HG03571 (cell line): ENCODE results near the gene TMEM72.

Source experiments
- ATAC-seq: cut with Tn5 transposase; IDR thresholded peaks from one replicate; pipeline ENCODE4 v1.9.1; 2021; ENCODE audit not compliant: unreplicated experiment

TMEM72 gene

DNA sequence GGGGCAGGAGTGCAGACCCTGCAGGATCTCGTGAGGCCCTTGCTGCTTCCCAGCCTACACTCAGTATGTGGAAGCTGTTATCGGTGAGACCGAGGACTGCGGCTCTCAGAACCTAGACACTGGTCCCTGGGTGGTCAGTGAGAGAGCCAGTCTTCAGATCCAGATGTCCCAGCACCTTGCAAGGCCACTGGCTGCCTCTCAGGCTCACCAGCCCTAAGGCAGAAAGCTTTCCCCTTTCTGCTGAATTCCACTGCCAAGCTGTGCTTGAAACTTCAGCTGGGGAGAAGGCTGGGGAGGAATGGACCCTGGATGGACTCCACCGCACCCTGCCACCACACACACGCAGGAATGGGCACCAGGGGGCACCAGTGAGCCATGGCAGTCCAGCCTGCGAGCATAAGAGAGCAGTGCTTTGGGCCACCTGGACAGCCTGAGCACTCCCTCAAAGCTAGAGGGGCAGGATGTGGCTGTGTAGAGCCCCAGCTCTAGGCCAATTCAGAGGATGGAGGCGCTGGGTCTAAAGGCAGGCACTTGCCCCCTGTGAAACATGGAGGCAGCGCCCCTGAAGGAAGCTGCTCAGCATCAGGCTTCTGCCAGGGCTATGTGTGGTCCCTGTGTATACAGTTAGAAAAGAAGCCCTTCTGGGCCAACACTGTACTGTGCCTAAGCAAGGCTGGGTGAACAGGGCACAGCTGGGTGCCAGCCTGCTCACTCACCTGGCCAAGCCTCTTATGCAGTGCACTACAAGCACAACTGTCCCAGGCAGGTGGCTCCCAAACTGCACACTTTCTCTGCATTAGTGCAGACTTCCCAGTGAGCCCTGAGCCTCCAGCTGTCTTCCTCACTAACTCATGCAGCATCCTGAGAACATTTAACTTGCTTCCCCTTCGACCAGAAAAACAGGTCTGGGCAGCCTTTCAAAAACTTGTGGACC is 21.6 kb downstream of the TMEM72 start:
- peak; percentile 96 for ATAC-seq

DNA sequence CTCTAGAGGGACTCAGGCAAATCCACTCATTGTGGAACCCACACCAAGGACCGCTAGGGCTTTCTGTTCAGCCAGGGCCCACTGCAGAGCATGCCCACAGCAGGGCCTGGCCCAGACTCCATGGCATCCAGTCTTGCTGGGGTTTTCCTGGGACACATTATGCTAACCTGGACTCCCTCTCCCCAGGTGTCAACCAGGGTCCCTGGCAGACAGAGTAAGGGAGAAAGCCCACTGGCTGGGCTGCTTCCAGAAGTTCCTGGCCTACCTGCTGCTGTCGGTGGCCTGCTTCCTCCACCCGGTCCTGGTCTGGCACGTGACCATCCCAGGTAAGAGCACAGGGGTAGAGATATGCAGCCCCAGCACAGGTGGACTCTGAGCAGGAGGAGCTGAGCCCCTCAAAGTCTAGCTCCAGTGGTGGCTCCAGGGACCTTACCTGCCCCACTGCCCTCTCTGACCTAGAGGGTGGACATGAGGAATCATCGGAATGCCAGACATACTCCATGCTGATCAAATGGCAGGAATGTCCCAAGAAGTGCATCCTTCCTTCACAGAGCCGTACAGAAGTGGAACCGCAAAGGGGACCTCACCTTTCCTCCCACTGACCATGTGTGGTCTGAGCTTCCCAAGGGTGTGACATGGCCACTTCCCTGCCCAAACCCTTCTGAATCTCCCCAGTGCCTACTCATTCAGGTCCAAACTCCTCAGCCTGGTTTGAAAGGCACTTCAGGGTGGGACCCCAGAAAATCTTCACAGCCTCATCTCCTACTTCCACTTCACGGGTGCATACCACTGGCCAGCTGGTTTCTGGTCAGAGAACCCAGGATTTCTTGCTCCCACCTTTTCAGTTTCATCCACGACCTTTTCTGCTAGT is 22.5 kb downstream of the TMEM72 start:
- no peak for ATAC-seq

DNA sequence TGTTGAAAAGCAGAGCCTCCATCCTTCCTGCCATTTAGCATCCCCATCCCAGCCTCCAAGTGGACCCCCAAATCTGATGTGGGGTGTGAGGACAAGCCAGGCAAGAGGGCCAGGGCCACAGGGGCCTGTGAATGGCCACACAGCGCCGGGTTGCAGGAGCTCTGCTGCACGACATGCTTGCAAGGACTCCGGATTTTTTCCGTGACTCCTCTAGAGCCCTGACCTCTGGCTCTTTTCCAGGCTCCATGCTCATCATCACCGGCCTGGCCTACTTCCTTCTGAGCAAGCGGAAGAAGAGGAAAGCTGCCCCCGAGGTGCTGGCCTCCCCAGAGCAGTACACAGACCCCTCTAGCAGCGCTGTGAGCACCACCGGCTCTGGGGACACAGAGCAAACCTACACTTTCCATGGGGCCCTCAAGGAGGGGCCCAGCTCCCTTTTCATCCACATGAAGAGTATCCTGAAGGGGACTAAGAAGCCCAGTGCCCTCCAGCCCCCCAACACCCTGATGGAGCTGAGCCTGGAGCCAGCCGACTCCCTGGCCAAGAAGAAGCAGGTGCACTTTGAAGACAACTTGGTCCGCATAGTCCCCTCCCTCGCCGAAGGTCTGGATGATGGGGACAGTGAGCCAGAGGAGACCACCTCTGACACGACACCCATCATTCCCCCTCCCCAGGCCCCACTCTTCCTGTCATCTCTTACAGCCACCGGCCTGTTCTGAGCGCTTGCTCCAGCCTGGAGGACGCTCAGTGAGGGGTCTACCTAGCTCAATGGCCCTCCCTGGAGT is 23.5 kb downstream of the TMEM72 start:
- no peak for ATAC-seq

DNA sequence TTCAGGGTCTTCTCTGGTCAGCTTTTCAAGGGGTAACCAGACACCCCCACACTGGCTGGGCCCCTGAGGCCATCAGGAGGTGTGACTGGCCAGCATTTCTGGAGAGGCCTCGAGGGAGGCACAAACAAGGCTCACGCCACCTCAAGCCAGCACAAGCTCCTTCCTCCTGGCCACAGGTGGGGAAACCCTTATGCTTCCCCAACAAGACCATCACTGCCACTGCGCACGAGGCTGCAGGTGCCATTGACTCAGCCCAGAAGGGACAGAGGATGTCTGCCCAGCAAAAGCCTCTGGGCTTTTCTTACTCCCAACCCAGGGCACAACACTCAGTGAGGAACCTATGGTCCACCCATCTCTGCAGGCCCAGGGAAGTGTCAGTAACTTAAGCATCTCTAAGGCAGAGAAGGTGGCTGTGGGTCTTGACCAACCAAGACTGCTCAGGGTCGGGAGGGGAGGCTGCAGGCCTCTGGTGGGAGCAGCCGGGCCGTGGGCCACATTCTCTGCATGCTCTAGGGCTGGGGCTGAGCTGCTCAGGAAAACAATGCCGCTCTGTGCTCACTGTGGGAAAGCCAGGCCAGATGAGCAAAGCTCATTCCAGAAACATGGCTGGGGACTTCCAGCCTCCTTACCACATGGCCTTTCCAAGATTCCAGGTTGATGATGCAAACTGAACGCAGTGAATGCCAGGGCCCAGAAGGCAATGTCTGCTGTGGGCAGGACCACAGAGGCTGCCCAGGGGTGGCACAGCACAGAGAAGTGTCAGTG is 24.2 kb downstream of the TMEM72 start:
- no peak for ATAC-seq

DNA sequence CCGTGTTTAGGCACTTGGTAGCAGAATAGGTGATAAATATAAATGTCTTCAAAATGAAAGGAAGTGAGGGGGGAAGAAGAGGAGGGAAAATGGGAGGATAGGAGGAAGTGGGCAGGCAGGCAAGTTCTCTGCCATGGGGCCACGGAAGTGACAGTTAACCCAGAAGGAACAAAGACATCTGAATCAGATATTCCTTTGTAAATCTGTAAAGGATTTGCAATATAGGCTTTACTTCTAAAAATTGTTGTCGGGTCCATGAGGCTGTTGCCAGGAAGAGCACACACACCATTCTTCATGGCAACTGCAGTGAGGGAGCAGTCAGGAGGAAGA is 24.8 kb downstream of the TMEM72 start:
- no peak for ATAC-seq

DNA sequence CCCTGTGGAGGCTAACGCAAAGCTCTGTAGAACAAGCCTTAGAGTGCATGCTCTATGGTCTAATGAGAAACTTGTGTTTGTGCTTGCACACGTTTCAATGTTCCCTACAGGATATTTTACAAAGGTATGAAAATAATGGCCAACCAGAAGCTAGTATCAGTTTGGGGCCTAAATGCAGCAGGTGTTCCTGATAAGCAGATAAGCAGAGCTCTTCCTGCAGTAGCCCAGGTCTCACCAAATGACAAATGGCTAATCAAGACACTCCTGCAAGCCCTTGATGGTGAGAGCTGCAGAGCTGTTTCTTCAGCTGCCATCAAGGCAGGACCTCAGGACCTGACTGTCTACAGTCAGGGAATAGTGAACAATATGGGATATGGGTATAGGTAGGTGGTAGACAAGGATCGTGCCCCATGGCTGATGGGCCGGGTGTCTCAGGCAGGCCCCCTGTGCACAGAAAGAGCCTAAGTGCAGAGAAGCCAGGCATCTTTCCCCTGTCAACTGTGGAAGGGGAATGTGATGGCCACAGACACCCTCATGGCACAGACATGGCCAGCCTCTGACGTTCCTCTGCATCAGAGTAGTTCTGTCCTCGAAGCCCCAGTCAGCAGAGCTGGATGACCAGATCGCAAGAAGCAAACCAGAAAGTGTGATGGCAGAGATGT is 25.3 kb downstream of the TMEM72 start:
- no peak for ATAC-seq

DNA sequence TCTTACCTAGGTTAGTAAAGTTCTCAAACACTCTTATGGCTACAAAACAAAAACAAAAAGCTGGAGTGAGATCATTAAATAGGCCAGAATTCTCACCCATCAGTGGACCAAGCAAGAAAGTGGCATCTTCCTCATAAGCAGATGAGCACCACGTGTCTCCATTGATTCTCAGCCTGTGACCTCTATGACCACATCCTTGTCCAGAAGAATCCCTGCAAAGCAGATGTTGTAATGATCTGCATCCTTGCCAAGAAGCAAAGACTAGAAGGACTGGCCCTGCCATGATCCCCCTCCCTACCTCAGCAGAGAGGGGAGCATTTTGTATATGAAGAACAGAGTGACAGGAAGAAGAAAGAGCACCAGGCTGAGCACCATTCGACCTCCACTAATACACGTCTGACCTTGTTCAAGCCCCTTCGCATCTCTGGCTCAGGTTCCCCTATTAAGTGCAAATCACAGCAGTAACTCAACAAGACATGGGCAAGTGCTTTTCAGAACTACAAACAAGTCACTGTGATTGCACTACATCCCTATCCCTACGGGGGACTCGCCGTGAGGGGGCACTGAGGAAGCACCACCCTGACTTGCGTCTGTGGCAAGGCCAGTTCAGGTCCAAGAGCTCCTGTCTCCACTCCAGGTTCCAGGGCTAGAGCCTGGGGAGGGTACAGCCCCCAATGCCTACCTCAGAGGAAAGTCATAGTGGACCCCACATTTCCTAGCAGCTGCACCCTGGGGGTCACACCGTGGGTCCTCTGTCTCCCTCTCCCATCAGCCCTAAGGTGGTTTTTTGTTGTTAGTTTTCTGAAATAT is 26.3 kb downstream of the TMEM72 start:
- ATAC-seq = no peak

DNA sequence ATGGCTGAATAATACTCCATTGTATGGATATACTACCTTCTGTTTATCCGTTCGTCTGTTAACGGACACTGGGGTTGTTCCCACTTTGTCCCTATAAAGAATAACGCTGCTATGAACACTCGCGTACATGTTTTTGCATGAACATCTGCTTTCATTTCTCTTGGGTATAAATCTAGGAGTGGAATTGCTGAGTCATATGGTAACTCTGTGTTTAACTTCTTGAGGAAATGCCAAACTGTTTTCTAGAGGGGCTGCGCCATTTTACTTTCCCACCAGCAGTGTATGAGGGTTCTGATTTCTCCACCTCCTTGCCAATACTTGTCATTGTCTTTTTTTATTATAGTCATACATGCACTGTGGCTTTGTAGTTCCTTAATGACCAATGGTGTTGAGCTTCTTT is 27.8 kb downstream of the TMEM72 start:
- ATAC-seq = no peak

DNA sequence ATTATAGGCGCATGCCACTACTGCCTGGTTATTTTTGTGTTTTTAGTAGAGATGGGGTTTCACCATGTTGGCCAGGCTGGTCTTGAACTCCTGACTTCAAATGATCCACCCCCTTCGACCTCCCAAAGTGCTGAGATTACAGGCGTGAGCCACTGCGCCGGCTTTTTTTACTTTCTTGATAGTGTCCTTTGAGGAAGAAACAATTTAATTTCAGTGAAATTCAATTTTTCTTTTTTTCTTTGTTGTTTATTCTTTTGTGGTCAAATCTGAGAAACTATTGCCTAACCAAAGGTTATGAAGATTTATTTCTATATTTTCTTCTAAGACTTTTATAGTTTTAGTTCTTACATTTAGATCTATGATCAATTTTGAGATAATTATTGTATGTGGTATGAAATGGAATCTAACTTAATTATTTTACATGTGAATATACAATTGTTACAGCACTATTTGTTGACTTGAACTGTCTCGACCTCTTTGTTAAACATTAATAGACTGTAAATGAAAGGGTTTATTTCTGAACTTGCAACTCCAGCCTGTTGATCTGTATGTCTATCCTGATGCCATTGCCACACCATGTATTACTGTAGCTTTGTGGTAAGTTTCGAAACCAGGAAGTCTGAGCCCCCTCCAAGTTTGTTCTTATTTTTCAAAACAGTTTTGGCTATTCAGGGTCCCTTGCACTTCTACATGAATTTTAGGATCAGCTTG is 28.7 kb downstream of the TMEM72 start:
- no peak for ATAC-seq

DNA sequence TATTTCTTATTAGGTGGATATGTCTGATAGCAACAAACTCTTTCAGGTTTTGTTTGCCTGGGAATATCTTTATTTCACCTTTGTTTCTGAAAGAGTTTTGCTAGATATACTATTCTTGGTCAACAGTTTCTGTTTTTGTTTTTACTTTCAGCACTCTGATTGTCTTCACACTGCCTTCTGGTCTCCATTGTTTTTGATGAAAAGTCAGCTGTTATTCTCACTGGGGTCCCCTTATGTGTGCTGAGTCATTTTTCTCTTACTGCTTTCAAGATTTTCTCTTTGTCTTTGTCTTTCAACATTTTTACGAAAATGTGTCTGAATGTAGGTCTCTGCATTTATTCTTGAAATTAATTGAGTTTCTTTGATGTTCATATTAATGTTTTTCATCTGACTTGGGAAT is 33.2 kb downstream of the TMEM72 start:
- ATAC-seq = no peak

DNA sequence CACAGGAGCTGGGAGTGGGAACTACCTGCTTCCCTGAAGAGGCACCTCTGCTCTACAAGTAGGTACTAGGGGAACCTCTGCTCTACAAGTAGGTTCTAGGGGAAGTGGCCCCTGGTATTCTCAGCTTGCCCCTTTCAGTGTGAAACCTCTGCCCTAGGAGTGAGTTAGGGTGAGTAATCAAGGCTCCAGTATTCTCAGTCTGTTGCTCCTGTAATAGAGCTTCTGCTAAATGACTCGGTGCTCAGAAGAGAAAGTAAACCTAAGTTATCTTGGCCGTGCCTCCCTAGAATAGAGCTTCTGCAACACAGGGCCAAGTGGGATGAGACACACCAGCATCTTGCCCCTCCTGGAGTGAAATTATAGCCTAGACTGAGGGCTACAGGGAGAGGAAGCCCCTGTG is 35.1 kb downstream of the TMEM72 start:
- peak; percentile 43 for ATAC-seq

DNA sequence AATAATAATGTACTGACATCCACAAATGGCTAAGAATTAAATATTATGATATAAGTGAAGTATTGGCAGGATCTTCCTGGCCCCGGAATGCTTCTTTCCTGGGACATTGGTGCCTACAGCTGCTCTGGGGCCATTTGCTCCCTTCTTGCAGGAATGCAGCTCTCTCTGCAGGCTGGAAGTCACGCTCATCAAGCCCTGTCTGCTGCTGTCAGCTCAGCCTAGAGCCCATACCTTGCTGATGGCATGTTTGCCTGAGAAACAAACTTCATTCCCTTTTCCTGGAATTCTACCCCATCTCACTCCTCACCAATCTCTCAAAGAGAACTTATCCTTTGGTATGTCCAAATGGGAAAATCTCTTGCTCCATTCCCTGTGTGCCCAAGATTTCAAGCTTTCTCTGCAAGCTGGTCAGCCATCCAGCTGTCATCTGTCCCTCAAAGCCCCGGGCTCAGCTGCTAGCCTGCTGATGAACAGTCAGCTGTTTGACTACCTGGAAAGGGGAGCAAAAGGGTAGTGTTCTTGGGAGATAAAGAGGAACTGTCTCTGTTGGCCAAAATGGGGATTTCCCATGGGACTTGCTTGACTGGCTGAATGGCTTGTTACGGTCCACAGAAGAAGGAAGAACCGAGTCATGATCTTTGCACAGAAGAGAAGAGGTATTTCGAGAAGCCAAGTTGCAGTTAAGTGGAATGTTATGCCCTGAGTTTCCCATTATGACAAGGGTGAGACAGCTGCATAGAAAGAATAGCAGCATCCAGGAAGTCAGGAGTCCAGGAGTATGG is 36.4 kb downstream of the TMEM72 start:
- peak; percentile 51 for ATAC-seq

DNA sequence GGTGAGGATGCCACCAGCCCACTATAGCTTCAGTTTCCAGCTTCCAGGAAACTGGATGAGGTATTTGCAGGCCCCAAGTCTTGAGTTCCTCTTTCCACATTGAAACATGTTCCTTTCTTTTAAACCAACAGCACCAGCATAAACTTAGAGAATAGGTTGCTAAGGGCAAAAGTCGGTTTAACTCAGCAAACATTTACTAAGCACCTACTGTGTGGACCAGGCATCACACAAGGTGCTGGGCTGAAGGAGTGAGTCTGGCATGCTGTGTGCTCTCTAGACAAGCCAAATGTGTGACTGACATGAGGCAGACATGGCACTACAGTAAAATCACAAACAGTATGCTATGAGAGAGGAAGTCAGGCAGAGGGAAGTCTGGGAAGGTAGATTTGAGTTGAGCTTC is 37.5 kb downstream of the TMEM72 start:
- no peak for ATAC-seq

DNA sequence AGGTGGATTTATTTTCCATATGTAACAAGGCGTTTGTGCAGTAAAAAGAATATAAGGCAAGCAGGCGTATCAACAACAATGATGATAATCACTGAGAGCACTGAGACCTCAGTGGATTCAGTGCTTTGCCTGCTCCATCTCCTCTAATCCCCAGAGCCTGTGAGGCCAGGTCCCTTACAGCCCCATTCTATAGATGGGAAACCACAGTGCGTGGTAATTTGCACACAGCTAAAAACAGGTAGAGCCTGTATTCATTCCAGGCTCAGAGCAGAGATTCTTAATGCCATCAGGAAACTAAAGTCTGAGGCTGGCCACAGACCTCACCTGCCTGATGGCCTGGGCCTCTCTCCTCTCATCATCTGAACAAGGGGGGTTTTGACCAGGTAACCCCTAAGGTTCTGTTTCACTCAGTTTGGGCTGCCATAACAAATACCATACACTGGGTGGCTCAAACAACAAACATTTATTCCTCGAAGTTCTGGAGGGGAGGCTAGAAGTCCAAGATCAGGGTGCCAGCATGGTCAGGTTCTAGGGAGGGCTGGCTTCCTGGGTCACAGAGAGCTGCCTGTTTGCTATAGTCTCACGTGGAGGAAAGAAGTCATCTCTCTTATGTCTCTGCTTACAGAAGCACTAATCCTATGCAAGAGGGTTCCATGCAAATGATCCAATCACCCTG is 38.1 kb downstream of the TMEM72 start:
- no peak for ATAC-seq

DNA sequence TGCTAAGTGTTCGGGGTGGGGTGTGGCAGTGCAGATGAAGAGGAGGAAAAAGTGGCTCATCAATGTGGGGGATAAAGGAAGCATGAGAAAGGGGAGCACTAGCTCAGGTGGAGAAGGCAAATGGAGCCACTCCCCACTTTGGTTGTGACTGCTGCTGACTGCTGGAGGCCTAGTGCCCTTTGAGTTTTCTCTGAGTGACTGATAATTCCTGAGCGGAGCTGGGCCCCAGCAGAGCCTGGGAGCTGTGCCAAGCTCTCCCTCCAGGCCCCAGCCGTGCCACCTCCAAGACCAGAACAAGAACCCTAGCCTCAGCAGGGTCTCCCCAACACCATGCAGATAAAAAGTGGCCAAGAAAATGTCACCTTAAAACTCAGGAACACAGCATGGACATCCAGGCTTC is 38.8 kb downstream of the TMEM72 start:
- no peak for ATAC-seq

DNA sequence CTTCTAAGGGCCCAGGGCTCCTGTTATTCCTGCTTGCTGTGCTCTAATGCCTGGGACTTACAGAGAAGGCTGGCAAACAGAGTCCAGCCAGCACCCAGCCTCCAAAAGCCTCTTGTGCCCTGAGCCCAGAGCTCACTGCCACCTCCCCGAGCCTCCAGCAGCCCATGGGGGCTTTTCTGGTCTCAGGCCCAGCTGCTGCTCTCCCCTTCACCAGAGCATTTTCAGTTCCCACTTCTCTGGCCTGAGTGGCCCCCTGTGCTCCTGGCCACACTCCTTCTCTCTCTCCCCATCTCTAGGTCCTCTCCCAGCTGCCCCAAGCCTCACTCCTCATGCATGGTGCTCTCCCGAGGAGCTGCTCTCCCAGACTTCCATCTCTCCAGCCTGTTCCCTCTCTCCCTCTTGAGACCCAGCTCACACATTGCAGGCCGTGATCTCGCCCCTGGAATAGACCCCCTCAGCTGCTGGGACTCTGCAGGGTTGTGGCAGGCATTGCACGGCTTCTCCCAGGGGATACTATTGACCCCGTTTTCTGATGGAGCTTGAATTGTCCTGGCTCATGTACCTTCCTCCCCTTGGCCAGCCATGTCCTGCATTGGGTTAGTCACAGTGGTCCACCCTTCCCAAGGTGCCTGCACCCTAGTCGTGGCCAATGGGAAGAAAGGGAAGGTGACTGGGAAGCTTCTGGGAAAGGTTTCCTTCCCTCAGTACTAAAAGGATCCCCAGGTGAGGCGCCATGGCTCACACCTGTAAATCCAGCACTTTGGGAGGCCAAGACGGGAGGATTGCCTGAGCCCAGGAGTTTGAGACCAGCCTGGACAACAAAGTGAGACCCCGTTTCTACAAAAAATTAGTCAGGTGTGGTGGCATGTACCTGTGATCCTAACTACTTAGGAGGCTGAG is 39.4 kb downstream of the TMEM72 start:
- ATAC-seq = no peak
